ENCODE data around the gene PBX4. TPM values are rescaled to one million over a fixed set of nuclear protein-coding genes. Genes with fewer than 3 reads are reported as not detected.

PBX4 gene
- total and polyA plus RNA-seq, 4 donors = 2.2 to 8.3 (median 6.8) TPM

DNA sequence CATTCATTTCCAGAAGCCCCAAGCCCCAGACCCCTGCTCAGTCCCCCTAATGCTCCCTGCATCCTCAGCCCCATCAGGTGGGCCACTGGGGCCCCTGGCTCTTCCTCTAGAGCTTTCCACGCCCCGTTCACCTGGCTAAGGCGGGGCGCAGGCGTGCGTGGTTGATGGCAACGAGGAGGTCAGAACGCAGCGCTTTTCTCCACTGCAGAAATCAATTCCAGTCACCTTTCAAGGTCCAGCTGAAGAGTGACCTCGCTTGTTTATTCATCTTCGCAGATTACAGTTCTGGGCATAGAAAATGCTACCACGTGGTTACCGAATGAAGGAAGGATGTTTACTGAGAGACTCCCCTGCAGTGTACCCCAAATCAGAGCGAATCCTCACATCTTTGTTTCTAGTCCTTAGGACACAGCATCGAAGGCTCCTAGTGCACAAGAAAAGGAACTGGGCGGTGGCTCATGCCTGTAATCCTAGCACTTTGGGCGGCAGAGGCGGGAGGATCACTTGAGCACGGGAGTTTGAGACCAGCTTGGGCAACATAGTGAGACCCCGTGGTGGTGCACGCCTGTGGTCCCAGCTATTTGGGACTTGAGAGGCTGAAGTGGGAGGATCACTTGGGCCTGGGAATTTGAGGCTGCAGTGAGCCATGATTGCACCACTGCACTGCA lies 828 bp upstream of the PBX4 start:
- Histone ChIP-seq H3K9me3 (ENCODE audit: control insufficient read depth in 4 of 4, insufficient read depth in 3 of 4, low read length in 3 of 4) (no peaks in the 10 kb centered on the region), H3K27me3 (ENCODE audit: control insufficient read depth in 3 of 3, insufficient read depth in 3 of 3, low read length in 2 of 3) (no peaks in the 10 kb centered on the region), H3K4me3 (no peak overlapping the region), H3K4me1 (ENCODE audit: control insufficient read depth in 5 of 5, insufficient read depth in 5 of 5, low read length in 5 of 5) (peaks cover 0 to 21% (median 9%) of the 10 kb centered on the region in 5 donors), H3K27ac (ENCODE audit: low read depth in 1 of 2, low read length in 1 of 2) (no peak overlapping the region), H3K36me3 (ENCODE audit: control insufficient read depth in 4 of 4, insufficient read depth in 4 of 4, low read length in 4 of 4) (no peaks in the 10 kb centered on the region), H3K9ac (ENCODE audit: insufficient read depth in 1 of 2, low read length in 2 of 2) (no peak overlapping the region)
- TF ChIP-seq, protein P1, sequence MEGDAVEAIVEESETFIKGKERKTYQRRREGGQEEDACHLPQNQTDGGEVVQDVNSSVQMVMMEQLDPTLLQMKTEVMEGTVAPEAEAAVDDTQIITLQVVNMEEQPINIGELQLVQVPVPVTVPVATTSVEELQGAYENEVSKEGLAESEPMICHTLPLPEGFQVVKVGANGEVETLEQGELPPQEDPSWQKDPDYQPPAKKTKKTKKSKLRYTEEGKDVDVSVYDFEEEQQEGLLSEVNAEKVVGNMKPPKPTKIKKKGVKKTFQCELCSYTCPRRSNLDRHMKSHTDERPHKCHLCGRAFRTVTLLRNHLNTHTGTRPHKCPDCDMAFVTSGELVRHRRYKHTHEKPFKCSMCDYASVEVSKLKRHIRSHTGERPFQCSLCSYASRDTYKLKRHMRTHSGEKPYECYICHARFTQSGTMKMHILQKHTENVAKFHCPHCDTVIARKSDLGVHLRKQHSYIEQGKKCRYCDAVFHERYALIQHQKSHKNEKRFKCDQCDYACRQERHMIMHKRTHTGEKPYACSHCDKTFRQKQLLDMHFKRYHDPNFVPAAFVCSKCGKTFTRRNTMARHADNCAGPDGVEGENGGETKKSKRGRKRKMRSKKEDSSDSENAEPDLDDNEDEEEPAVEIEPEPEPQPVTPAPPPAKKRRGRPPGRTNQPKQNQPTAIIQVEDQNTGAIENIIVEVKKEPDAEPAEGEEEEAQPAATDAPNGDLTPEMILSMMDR (IDR thresholded peaks at IDR 0.05; ENCODE audit: control extremely low read depth, extremely low read depth) = no peak
- DNase-seq (peak in 2 of 3 donors; percentile 67 to 68), ATAC-seq (ENCODE audit: insufficient read depth, low FRiP score) (no peak)
- 53 to 64% methylated on average over 21 of the region's 21 CpGs for WGBS, 2 donors

DNA sequence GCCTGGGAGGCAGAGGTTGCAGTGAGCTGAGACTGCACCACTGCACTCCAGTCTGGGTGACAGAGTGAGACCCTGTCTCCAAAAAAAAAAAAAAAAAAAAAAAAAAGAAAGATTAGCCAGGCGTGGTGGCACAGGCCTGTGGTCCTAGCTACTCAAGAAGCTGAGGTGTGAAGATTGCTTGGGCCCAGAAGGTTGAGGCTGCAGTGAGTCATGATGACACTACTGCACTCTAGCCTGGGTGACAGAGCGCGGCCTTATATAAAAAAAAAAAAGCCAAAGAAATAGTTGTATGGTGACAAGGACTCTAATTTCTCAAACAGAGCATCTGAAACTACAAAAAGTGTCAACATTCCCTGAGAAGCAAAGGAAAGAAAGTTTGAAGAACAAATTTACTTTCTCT lies 3.4 kb downstream of the PBX4 start:
- no peaks in the 10 kb centered on the region for H3K9me3 ChIP-seq (ENCODE audit: control insufficient read depth in 4 of 4, insufficient read depth in 3 of 4, low read length in 3 of 4)
- H3K9ac ChIP-seq (ENCODE audit: insufficient read depth in 1 of 2, low read length in 2 of 2) = no peak overlapping the region
- H3K27me3 ChIP-seq (ENCODE audit: control insufficient read depth in 3 of 3, insufficient read depth in 3 of 3, low read length in 2 of 3) = no peaks in the 10 kb centered on the region
- TF ChIP-seq, protein P1 (IDR thresholded peaks at IDR 0.05; ENCODE audit: control extremely low read depth, extremely low read depth) = no peak
- no peak for ATAC-seq (ENCODE audit: insufficient read depth, low FRiP score)
- 87 to 98% methylated on average over 3 of the region's 3 CpGs for WGBS, 2 donors
- peaks cover 0 to 26% (median 9%) of the 10 kb centered on the region in 5 donors for H3K4me1 ChIP-seq (ENCODE audit: control insufficient read depth in 5 of 5, insufficient read depth in 5 of 5, low read length in 5 of 5)
- no peak overlapping the region for H3K27ac ChIP-seq (ENCODE audit: low read depth in 1 of 2, low read length in 1 of 2)
- no peaks in the 10 kb centered on the region for H3K36me3 ChIP-seq (ENCODE audit: control insufficient read depth in 4 of 4, insufficient read depth in 4 of 4, low read length in 4 of 4)
- H3K4me3 ChIP-seq = no peak overlapping the region
- DNase-seq = no peak

DNA sequence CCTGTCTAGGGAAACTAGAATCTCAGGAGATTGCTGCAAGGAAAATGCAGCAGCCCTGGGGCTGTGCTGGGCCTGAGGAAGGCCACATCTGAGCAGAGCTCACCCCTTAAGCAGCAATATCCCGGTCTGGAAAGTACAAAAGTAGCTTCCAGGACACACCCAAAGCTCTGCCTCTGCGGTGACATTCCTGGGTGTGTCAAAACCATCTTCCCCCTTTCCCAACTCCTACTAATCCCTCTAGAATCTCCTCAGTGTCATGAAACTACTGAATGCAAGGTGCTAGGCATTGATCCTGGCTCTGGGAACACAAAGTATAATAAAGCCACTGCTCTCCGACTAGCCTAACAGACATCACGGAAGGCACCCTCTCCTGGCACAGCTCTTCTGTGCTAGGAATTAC lies 5.0 kb downstream of the PBX4 start:
- Histone ChIP-seq H3K4me1 (ENCODE audit: control insufficient read depth in 5 of 5, insufficient read depth in 5 of 5, low read length in 5 of 5) (peaks cover 0 to 18% (median 4%) of the 10 kb centered on the region in 5 donors), H3K4me3 (no peak overlapping the region), H3K9ac (ENCODE audit: insufficient read depth in 1 of 2, low read length in 2 of 2) (no peak overlapping the region), H3K27ac (ENCODE audit: low read depth in 1 of 2, low read length in 1 of 2) (no peak overlapping the region), H3K36me3 (ENCODE audit: control insufficient read depth in 4 of 4, insufficient read depth in 4 of 4, low read length in 4 of 4) (peaks cover 0 to 4% (median 0%) of the 10 kb centered on the region in 4 donors), H3K9me3 (ENCODE audit: control insufficient read depth in 4 of 4, insufficient read depth in 3 of 4, low read length in 3 of 4) (no peaks in the 10 kb centered on the region), H3K27me3 (ENCODE audit: control insufficient read depth in 3 of 3, insufficient read depth in 3 of 3, low read length in 2 of 3) (no peaks in the 10 kb centered on the region)
- ATAC-seq (ENCODE audit: insufficient read depth, low FRiP score) (no peak), DNase-seq (no peak)
- WGBS, 2 donors = 74 to 86% methylated on average over 4 of the region's 4 CpGs
- TF ChIP-seq, protein P1 (IDR thresholded peaks at IDR 0.05; ENCODE audit: control extremely low read depth, extremely low read depth) = no peak

Data from lung (tissue), 12 donors.